RWPE2 (cell line): ENCODE measurements around the gene EIF2D.

Experiments used
- ATAC-seq: fragments of 200-7000 bp; cut with Tn5 transposase; 3 replicates; pipeline ENCODE4 v1.9.1; 2021; ENCODE audit warnings: low read depth
- DNase-seq: peaks from one replicate; pipeline ENCODE4 v3.0.0-alpha.2; 2020; ENCODE audit warnings: low spot score
- H3K27ac ChIP-seq: fragments of 450-650 bp; 2 replicates; pipeline ENCODE4 v1.5.1; 2017; ENCODE audit warnings: mild to moderate bottlenecking; ENCODE audit not compliant: poor library complexity, severe bottlenecking
- H3K27me3 ChIP-seq: fragments of 250-450 bp; sonication (Bioruptor Pico); 2 replicates; pipeline ENCODE4 v1.5.1; 2021; ENCODE audit warnings: mild to moderate bottlenecking, moderate library complexity; ENCODE audit not compliant: insufficient read depth, poor library complexity, severe bottlenecking
- H3K36me3 ChIP-seq: fragments of 250-450 bp; sonication (Bioruptor Pico); 2 replicates; pipeline ENCODE4 v1.5.1; 2020; ENCODE audit warnings: low read depth, mild to moderate bottlenecking, moderate library complexity
- H3K4me1 ChIP-seq: fragments of 250-450 bp; sonication (Bioruptor Pico); 2 replicates; pipeline ENCODE4 v1.5.1; 2021; ENCODE audit warnings: mild to moderate bottlenecking, moderate library complexity; ENCODE audit not compliant: insufficient read depth, poor library complexity, severe bottlenecking
- H3K4me3 ChIP-seq: fragments of 250-450 bp; sonication (Bioruptor Pico); 2 replicates; pipeline ENCODE4 v1.5.1; 2021; ENCODE audit warnings: mild to moderate bottlenecking, moderate library complexity; ENCODE audit not compliant: severe bottlenecking
- H3K9me3 ChIP-seq: fragments of 250-450 bp; sonication (Bioruptor Pico); 2 replicates; pipeline ENCODE4 v1.5.1; 2021; ENCODE audit warnings: mild to moderate bottlenecking, moderate library complexity; ENCODE audit not compliant: severe bottlenecking
- CTCF ChIP-seq: fragments of 450-650 bp; IDR thresholded peaks from one replicate; pipeline ENCODE4 v1.5.1; 2017; ENCODE audit warnings: mild to moderate bottlenecking, moderate library complexity; ENCODE audit not compliant: poor library complexity, severe bottlenecking

Gene EIF2D

GRCh38 chr1:206657751-206658150 is 45.5 kb upstream of the EIF2D start:
- no peak for TF ChIP-seq CTCF
- ATAC-seq (no peak), DNase-seq (no peak)
- no peak overlapping the region for H3K27ac ChIP-seq
- no peaks in the 10 kb centered on the region for H3K27me3 ChIP-seq
- no peaks in the 10 kb centered on the region for H3K9me3 ChIP-seq
- no peaks in the 10 kb centered on the region for H3K4me1 ChIP-seq
- no peak overlapping the region for H3K4me3 ChIP-seq
- H3K36me3 ChIP-seq = no peaks in the 10 kb centered on the region

GRCh38 chr1:206656936-206657335 is 44.7 kb upstream of the EIF2D start:
- no peaks in the 10 kb centered on the region for H3K27me3 ChIP-seq
- H3K36me3 ChIP-seq = no peaks in the 10 kb centered on the region
- H3K4me1 ChIP-seq = no peaks in the 10 kb centered on the region
- no peak for TF ChIP-seq CTCF
- no peak for ATAC-seq
- no peaks in the 10 kb centered on the region for H3K9me3 ChIP-seq
- no peak overlapping the region for H3K27ac ChIP-seq
- no peak for DNase-seq
- no peak overlapping the region for H3K4me3 ChIP-seq

GRCh38 chr1:206655471-206655882 is 43.2 kb upstream of the EIF2D start:
- no peaks in the 10 kb centered on the region for H3K36me3 ChIP-seq
- H3K27ac ChIP-seq = no peak overlapping the region
- H3K4me1 ChIP-seq = no peaks in the 10 kb centered on the region
- DNase-seq (no peak), ATAC-seq (no peak)
- no peaks in the 10 kb centered on the region for H3K27me3 ChIP-seq
- no peak overlapping the region for H3K4me3 ChIP-seq
- TF ChIP-seq CTCF = no peak
- no peaks in the 10 kb centered on the region for H3K9me3 ChIP-seq

- DNase-seq = no peak
- Histone ChIP-seq H3K27me3 (no peaks in the 10 kb centered on the region), H3K4me1 (no peaks in the 10 kb centered on the region), H3K4me3 (no peak overlapping the region), H3K36me3 (no peaks in the 10 kb centered on the region), H3K9me3 (no peaks in the 10 kb centered on the region), H3K27ac (no peak overlapping the region)
- TF ChIP-seq CTCF = no peak
- ATAC-seq = no peak
Measured at GRCh38 chr1:206654828-206655227, 42.6 kb upstream of the EIF2D start.

GRCh38 chr1:206653715-206654459 is 41.6 kb upstream of the EIF2D start:
- ATAC-seq (no peak), DNase-seq (no peak)
- H3K27me3 ChIP-seq = no peaks in the 10 kb centered on the region
- H3K4me3 ChIP-seq = no peak overlapping the region
- H3K36me3 ChIP-seq = no peaks in the 10 kb centered on the region
- no peaks in the 10 kb centered on the region for H3K4me1 ChIP-seq
- no peaks in the 10 kb centered on the region for H3K9me3 ChIP-seq
- TF ChIP-seq CTCF = no peak
- H3K27ac ChIP-seq = no peak overlapping the region
